GM19463 (cell line): ENCODE measurements around the gene METTL15.
"Not testable (repeated sequence)": the region's sequence is repeated elsewhere in the genome, so short reads cannot be mapped to it uniquely, and the experiment has no call there.

ENCODE experiments used
- ATAC-seq: cut with Tn5 transposase; IDR thresholded peaks from one replicate; pipeline ENCODE4 v1.9.1; 2021; ENCODE audit warnings: mild to moderate bottlenecking, moderate library complexity; ENCODE audit not compliant: unreplicated experiment

Gene METTL15, protein sequence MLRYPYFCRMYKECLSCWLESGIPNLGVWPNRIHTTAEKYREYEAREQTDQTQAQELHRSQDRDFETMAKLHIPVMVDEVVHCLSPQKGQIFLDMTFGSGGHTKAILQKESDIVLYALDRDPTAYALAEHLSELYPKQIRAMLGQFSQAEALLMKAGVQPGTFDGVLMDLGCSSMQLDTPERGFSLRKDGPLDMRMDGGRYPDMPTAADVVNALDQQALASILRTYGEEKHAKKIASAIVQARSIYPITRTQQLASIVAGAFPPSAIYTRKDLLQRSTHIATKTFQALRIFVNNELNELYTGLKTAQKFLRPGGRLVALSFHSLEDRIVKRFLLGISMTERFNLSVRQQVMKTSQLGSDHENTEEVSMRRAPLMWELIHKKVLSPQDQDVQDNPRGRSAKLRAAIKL

GRCh38 chr11:28107750-28108618, at the start of gene METTL15, which contains the start of gene KIF18A:
TSS of gene METTL15 (plus strand) at chr11:28108388. CDS start at chr11:28113335, 4,947 bp downstream.
TSS of gene KIF18A (minus strand) at chr11:28108156. CDS start at chr11:28097947, 10,209 bp downstream.
- peak; percentile 89 for ATAC-seq

GRCh38 chr11:28071305-28071704, 36.9 kb upstream of the METTL15 start:
- no peak for ATAC-seq

- ATAC-seq = no peak
Observed at GRCh38 chr11:28072321-28072720, 35.9 kb upstream of the METTL15 start.

GRCh38 chr11:28077521-28077920, 30.7 kb upstream of the METTL15 start:
- ATAC-seq = no peak

DNA sequence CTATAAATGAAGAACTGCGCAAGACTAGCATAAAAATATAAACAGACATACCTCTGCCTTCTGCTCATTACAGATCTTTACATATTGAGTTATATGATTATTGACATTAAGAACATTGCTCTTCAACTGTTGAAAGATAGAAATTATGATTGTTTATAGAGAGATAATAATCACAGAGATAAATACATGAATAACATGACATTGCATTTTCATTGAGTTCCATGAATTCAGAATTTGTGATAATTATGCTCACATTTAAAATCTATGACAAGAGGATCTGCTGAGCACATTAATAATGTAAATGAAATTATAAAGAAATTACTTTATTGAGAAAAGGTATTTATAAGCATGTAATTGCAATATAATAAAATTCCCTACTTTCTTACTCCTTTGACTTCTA, 25.1 kb upstream of the METTL15 start:
- ATAC-seq = no peak

- no peak for ATAC-seq
Observed at GRCh38 chr11:28086569-28086968, 21.6 kb upstream of the METTL15 start.

DNA sequence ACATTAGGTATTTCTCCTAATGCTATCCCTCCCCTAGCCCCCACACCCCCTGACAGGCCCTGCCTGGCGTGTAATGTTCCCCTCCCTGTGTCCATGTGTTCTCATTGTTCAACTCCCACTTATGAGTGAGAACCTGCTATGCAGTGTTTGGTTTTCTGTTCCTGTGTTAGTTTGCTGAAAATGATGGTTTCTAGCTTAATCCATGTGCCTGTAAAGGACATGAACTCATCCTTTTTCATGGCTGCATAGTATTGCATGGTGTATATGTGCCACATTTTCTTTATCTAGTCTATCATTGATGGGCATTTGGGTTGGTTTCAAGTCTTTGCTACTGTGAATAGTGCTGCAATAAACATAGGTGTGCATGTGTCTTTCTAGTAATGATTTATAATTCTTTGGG, 21.0 kb upstream of the METTL15 start:
- ATAC-seq = not testable (repeated sequence)

GRCh38 chr11:28087693-28088092, 20.5 kb upstream of the METTL15 start:
- not testable (repeated sequence) for ATAC-seq

- no peak for ATAC-seq
Observed at GRCh38 chr11:28089378-28089777, 18.8 kb upstream of the METTL15 start.

GRCh38 chr11:28090052-28090749, 18.0 kb upstream of the METTL15 start:
- no peak for ATAC-seq

DNA sequence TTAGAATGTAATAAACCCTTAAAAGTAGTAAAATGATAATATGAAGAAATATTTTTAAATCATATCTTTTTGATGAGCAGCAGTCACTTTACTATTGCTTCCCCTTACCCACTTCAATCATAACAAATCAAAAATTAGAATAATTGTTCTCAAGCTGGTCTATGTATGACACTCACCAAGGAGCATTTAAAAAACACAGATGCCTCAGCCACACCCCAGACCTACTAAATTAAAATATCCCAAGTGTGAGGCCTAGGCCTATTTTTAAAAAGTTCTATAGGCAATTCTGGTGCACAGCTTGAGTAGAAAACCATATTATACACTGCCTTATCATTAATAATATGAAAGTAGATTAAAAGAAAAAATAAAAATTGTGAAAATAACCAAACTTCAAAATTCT, 15.4 kb upstream of the METTL15 start:
- ATAC-seq = no peak

DNA sequence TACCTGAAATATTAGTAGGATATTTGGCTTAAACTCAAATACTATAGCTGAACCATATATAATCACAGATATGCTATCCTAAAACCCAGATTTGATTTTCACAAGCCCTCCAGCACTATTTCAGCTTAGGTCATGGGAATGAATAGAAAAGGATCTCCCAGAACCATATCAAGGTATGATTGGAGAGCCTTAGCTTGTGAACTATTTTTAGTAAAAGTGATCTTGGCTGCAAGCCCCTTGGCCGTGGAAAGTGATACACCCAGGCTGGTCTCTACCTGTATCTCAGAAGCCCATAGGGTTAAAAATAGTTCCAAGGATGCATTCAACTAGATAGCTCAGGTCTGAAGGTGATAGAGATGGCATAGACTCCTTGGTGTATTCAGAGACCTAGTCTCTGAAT, 9.9 kb upstream of the METTL15 start:
- no peak for ATAC-seq

DNA sequence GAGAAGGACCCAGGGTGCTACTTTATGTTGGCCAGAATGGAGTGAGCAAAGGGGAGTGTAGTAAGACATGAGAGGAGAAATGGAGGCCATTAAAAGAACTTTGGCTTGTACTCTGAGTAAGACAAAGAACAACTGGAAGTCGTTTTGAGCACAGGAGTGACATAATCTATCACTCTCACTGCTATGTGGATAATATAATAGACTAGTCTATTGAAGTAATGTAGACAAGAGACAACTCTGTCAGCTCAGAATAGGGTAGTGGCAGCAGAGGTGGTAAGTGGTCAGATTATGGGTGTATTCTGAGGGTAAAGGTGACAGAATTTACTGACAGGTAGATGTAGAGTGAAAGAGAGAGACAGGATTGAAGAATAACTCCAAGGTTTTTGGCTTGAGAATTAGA, 8.5 kb upstream of the METTL15 start:
- ATAC-seq = no peak

DNA sequence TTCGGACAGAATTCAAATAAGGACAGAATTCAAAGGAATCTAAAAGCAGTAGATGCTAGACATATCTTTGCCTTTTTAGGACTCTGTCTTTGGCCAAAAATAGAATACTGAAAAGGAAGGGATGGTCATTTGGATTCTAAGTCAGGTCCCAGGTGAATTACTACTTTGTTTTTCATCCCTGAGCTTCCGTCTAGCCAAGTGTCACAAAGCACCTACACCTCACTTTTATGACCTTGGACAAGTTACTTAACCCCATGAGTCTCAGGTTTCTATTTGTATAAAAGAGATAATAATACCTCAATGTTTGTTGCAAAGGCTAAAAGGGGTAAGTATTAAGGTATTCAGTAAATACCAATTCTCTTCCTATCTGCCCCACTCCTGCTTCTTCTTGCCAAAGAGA, 7.5 kb upstream of the METTL15 start:
- ATAC-seq = no peak

DNA sequence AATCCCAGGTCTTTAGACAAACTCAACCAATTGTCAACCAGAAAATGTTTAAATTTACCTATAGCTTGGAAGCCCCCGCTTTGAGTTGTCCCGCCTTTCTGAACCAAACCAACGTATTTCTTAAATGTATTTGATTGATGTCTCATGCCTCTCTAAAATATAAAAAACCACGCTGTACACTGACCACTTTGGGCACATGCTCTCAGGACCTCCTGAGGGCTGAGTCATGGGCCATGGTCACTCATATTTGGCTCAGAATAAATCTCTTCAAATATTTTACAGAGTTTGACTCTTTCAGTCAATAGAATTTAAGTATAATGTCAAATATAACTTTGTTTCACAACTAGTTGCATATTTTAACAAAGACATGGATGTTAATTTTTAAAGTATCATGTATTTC, 5.9 kb upstream of the METTL15 start:
- ATAC-seq = not testable (repeated sequence)

GRCh38 chr11:28104425-28104824, 3.8 kb upstream of the METTL15 start:
- ATAC-seq = no peak

- ATAC-seq = no peak
Observed at GRCh38 chr11:28104984-28105383, 3.2 kb upstream of the METTL15 start.

GRCh38 chr11:28105869-28106268, 2.3 kb upstream of the METTL15 start:
- no peak for ATAC-seq

GRCh38 chr11:28106353-28107043, 1.7 kb upstream of the METTL15 start:
- ATAC-seq = no peak

DNA sequence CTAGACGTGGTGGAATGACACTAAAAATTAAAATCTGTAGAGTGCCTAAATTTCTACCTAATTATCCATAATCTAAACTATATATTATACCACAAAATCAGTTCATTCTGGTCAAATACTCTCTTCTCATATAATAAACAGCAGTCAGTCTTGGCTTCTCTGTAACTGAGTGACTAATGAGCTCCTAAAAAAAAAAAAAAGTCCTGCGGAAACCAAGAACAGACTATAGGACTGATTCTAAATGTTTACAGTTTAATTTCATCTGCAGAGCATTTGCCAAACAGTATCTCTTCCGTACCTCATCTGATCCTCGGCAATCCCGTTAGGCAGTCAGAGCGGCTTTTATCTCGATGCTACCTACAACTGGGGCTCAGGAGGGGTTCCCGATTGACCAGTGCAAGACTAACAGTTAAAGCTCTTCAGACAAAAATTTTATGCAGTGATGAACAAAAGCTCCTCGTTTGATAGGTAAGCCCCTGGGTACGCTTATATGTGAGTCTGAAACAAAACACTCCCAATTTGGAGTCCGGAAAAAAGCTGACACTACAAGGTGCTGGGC, 918 bp upstream of the METTL15 start:
- no peak for ATAC-seq
